HepG2 (cell line): ENCODE data around the gene ACTR3. TPM values are rescaled to one million over a fixed set of nuclear protein-coding genes. Genes with fewer than 3 reads are reported as not detected.
A peak's percentile ranks its signal among the peaks of the same experiment; 100 is the strongest.

ENCODE experiments used
- ASH2L ChIP-seq: fragments of 300-600, 200-600 bp; sonication (generic); IDR thresholded peaks from 2 replicates; pipeline ENCODE4 v1.7.0; 2017; ENCODE audit warnings: low read depth, mild to moderate bottlenecking, moderate library complexity, mixed read lengths, low read length; ENCODE audit not compliant: insufficient read length
- BATF2 ChIP-seq: sonication (generic); formaldehyde crosslinking; IDR thresholded peaks from 2 replicates; pipeline ENCODE4 v1.8.0; 2022; ENCODE audit warnings: mild to moderate bottlenecking, missing genetic modification reagents, moderate library complexity
- CEBPG ChIP-seq: IDR thresholded peaks from 2 replicates; pipeline ENCODE4 v1.6.1; 2016
- DMAP1 ChIP-seq: IDR thresholded peaks from 2 replicates; pipeline ENCODE4 v1.6.1; 2016
- GPBP1L1 ChIP-seq: sonication (generic); formaldehyde crosslinking; IDR thresholded peaks from 2 replicates; pipeline ENCODE4 v1.5.0; 2020; ENCODE audit warnings: mild to moderate bottlenecking, missing genetic modification reagents
- HNRNPL ChIP-seq: fragments of 200-400 bp; formaldehyde crosslinking; IDR thresholded peaks from 2 replicates; pipeline ENCODE4 v1.6.1; 2017; ENCODE audit warnings: mild to moderate bottlenecking, low read depth, low read length
- LRRFIP1 ChIP-seq: sonication (generic); formaldehyde crosslinking; conservative IDR thresholded peaks from 2 replicates; pipeline ENCODE4 v1.4.0; 2020; ENCODE audit warnings: missing genetic modification reagents
- MAFG ChIP-seq: sonication (generic); formaldehyde crosslinking; IDR thresholded peaks from 2 replicates; pipeline ENCODE4 v1.5.1; 2020; ENCODE audit warnings: mild to moderate bottlenecking, missing genetic modification reagents
- MEIS1 ChIP-seq: sonication (generic); formaldehyde crosslinking; IDR thresholded peaks from 2 replicates; pipeline ENCODE4 v1.9.0; 2021; ENCODE audit warnings: mild to moderate bottlenecking, missing genetic modification reagents, moderate library complexity, borderline replicate concordance
- MEIS2 ChIP-seq: sonication (generic); formaldehyde crosslinking; IDR thresholded peaks from 2 replicates; pipeline ENCODE4 v1.9.0; 2021; ENCODE audit warnings: mild to moderate bottlenecking, missing genetic modification reagents
- NCOR1 ChIP-seq: fragments of 200-600 bp; sonication (generic); IDR thresholded peaks from 2 replicates; pipeline ENCODE4 v1.7.0; 2017; ENCODE audit warnings: antibody characterized with exemption, low read length, borderline replicate concordance
- NR2C2 ChIP-seq: sonication (generic); formaldehyde crosslinking; IDR thresholded peaks from 2 replicates; pipeline ENCODE4 v1.4.0; 2020; ENCODE audit warnings: missing genetic modification reagents, mild to moderate bottlenecking, moderate library complexity, borderline replicate concordance
- RBM39 ChIP-seq: fragments of 200-400 bp; formaldehyde crosslinking; IDR thresholded peaks from one replicate; pipeline ENCODE4 v1.6.1; 2018; ENCODE audit warnings: antibody characterized with exemption, mild to moderate bottlenecking, low read depth, low read length; ENCODE audit not compliant: poor library complexity, severe bottlenecking
- RNF219 ChIP-seq: sonication (generic); formaldehyde crosslinking; IDR thresholded peaks from 2 replicates; pipeline ENCODE4 v1.5.0; 2020; ENCODE audit warnings: mild to moderate bottlenecking, missing genetic modification reagents
- YY1 ChIP-seq: IDR thresholded peaks from 2 replicates; pipeline ENCODE4 v1.6.1; 2011; ENCODE audit warnings: low read length, low read depth, moderate library complexity, mild to moderate bottlenecking; ENCODE audit not compliant: insufficient read depth, insufficient replicate concordance
- ZBTB37 ChIP-seq: sonication (generic); formaldehyde crosslinking; IDR thresholded peaks from 2 replicates; pipeline ENCODE4 v1.4.0; 2020; ENCODE audit warnings: mild to moderate bottlenecking, missing genetic modification reagents
- ZC3H4 ChIP-seq: sonication (generic); formaldehyde crosslinking; IDR thresholded peaks from 2 replicates; pipeline ENCODE4 v1.4.0; 2020; ENCODE audit warnings: missing genetic modification reagents, borderline replicate concordance
- ZFYVE20 ChIP-seq: sonication (generic); formaldehyde crosslinking; IDR thresholded peaks from 2 replicates; pipeline ENCODE4 v1.8.0; 2023; ENCODE audit warnings: low read depth, mild to moderate bottlenecking, moderate library complexity, missing genetic modification reagents, borderline replicate concordance
- ZMYM3 ChIP-seq: sonication (generic); formaldehyde crosslinking; IDR thresholded peaks from 2 replicates; pipeline ENCODE4 v1.5.1; 2020; ENCODE audit warnings: mild to moderate bottlenecking, missing genetic modification reagents
- ZNF20 ChIP-seq: sonication (generic); formaldehyde crosslinking; IDR thresholded peaks from 2 replicates; pipeline ENCODE4 v1.4.0; 2020; ENCODE audit warnings: mild to moderate bottlenecking, moderate library complexity, missing genetic modification reagents
- ZNF264 ChIP-seq: sonication (generic); formaldehyde crosslinking; IDR thresholded peaks from 2 replicates; pipeline ENCODE4 v1.4.0; 2020; ENCODE audit warnings: missing genetic modification reagents
- ZNF530 ChIP-seq: sonication (generic); formaldehyde crosslinking; IDR thresholded peaks from 2 replicates; pipeline ENCODE4 v1.5.0; 2020; ENCODE audit warnings: low read depth, mild to moderate bottlenecking, missing genetic modification reagents
- ZNF564 ChIP-seq: sonication (generic); formaldehyde crosslinking; IDR thresholded peaks from 2 replicates; pipeline ENCODE4 v1.8.1; 2023; ENCODE audit warnings: mild to moderate bottlenecking, missing genetic modification reagents
- polyA plus RNA-seq, 8 experiments: library from polyadenylated mRNA; depleted of rRNA in 3 of 8; stranded (reverse) in 7 of 8; unstranded in 1 of 8; fragments of >200 nt; fragmentation: Illumina TruSeq in 4 of 8; extraction: Trizol in 4 of 8; gene quantifications; 2 replicates each; pipeline versions ENCODE4 v1.2.1 to v1.2.3, GENCODE V29; 2011 to 2016; ENCODE audit warnings: low read depth in 4 of 8, missing spikeins in 1 of 8, mixed read lengths in 1 of 8; ENCODE audit not compliant: insufficient read depth in 1 of 8
- total RNA-seq, 5 experiments: library from RNA; depleted of rRNA; stranded (reverse); fragments of >200 nt; fragmentation: Illumina TruSeq; extraction: Trizol; gene quantifications; 2 replicates each; pipeline ENCODE4 v1.2.3, GENCODE V29; 2016; ENCODE audit warnings: low read depth in 1 of 5

ACTR3 gene
- total and polyA plus RNA-seq, 2 of the 13 experiments (the other 11 are each of a cell fraction or from before 2014, with no cell fraction given): 123 to 225 TPM

GRCh38 chr2:113977060-113977659 is 87.3 kb downstream of the ACTR3 start (continued):
- TF ChIP-seq RBM39 (no peak), ZC3H4 (CRISPR knock-in tag) (peak; percentile 87; the same call in 1 of the 2 replicates), MEIS1 (CRISPR knock-in tag) (no peak), NR2C2 (no peak), NCOR1 (no peak), MAFG (CRISPR knock-in tag) (no peak), ZNF264 (CRISPR knock-in tag) (no peak), GPBP1L1 (CRISPR knock-in tag) (no peak), MEIS2 (CRISPR knock-in tag) (no peak), BATF2 (CRISPR knock-in tag) (no peak), ZMYM3 (CRISPR knock-in tag) (peak; percentile 48; the same call in 1 of the 2 replicates), YY1 (no peak), ZNF20 (CRISPR knock-in tag) (no peak), CEBPG (CRISPR knock-in tag) (no peak), ZFYVE20 (no peak), ZNF530 (no peak), ZBTB37 (no peak), DMAP1 (no peak), ZNF564 (no peak), ASH2L (no peak), LRRFIP1 (no peak), RNF219 (CRISPR knock-in tag) (no peak), HNRNPL (no peak)
